ENCODE measurements around the gene GLB1L3.
"Not testable (repeated sequence)": the region's sequence is repeated elsewhere in the genome, so short reads cannot be mapped to it uniquely, and the experiment has no call there.

The GLB1L3 gene

DNA sequence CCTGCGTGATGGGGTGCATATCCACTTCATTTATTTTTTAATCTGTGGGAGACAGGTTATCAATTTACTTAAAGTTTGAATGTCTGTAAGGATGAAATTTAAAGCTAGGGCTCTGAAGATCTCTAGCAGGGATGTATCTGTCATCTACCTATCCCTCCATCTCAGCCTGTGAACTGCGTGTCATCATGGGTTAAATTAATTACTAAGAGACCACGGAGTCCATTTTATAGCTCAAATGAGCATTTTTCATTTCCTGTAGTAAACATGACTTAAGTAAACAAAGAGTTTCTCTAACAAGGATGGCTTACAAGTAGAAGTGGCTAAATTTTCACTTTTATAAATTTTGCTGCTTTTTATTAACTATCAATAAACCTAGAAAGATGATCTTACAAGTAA, 2.9 kb upstream of the GLB1L3 start:
- in situ Hi-C loops (cut with HindIII; ENCODE audit: low sequenced_read_pairs): no loop called here

DNA sequence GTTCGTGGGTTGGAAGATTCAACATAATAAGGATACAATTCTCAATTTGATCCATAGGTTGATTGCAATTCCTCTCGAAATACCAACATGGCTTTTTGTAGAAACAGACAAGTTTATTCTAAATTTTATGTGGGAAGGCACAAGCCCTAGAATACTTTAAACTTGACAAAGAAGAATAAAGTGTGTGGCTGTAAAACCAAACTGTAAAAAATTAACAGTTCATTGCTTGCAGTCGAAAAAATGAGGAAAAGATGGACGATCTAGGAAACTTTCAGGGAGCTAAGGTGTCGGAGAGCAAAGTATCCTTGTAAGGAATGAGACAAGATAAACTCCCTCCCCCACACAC, 1.0 kb upstream of the GLB1L3 start:
- in situ Hi-C loops (cut with HindIII; ENCODE audit: low sequenced_read_pairs): no loop called here

GRCh38 chr11:134276396-134277182, 410 bp downstream of the GLB1L3 start:
- in situ Hi-C loops (cut with HindIII; ENCODE audit: low sequenced_read_pairs): no loop called here

- in situ Hi-C loops (cut with HindIII; ENCODE audit: low sequenced_read_pairs): no loop called here
Measured at GRCh38 chr11:134277183-134278001, 1.2 kb downstream of the GLB1L3 start.

GRCh38 chr11:134278356-134278755, 2.2 kb downstream of the GLB1L3 start:
- in situ Hi-C loops (cut with HindIII; ENCODE audit: low sequenced_read_pairs): no loop called here

- in situ Hi-C loops (cut with HindIII; ENCODE audit: low sequenced_read_pairs): not testable (repeated sequence)
Measured at GRCh38 chr11:134281635-134282034, 5.5 kb downstream of the GLB1L3 start.

- in situ Hi-C loops (cut with HindIII; ENCODE audit: low sequenced_read_pairs): no loop called here
Measured at GRCh38 chr11:134282121-134283045, 6.2 kb downstream of the GLB1L3 start.

GRCh38 chr11:134283461-134284230, 7.5 kb downstream of the GLB1L3 start:
- in situ Hi-C loops (cut with HindIII; ENCODE audit: low sequenced_read_pairs): no loop called here

DNA sequence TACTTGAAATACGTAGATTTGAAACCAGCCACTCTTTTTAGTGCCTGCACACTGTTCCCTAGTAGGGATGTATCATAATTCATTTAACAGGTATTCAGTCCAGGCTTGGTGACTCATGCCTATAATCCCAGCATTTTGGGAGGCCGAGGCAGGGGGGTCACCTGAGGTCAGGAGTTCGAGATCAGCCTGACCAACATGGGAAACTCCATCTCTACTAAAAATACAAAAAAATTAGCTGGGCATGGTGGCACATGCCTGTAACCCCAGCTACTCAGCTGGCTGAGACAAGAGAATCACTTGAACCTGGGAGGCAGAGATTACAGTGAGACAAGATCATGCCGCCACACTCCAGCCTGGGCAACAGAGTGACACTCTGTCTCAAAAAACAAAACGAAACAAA, 8.2 kb downstream of the GLB1L3 start:
- in situ Hi-C loops (cut with HindIII; ENCODE audit: low sequenced_read_pairs): not testable (repeated sequence)

- in situ Hi-C loops (cut with HindIII; ENCODE audit: low sequenced_read_pairs): no loop called here
Measured at GRCh38 chr11:134287561-134287960, 11.4 kb downstream of the GLB1L3 start.

DNA sequence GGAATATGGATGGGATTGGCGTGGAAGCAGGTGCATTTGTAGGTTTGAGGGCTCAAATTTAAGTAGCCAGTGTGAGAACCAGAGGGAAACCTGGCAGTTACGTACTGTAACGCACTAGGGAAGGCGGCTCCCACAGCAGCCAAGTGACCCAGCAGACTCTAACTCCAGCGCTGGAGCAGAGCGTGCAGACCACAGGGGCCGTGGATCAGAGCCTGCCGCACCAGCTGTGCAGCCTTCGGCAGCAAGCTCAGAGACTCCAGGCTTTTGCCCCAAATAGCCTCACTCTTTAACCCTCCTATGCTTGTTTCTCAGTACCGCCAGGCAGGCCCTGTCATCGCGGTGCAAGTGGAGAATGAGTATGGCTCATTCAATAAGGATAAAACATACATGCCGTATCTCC, 12.3 kb downstream of the GLB1L3 start:
- in situ Hi-C loops (cut with HindIII; ENCODE audit: low sequenced_read_pairs): no loop called here

- in situ Hi-C loops (cut with HindIII; ENCODE audit: low sequenced_read_pairs): no loop called here
Measured at GRCh38 chr11:134289167-134289566, 13.0 kb downstream of the GLB1L3 start.

- in situ Hi-C loops (cut with HindIII; ENCODE audit: low sequenced_read_pairs): no loop called here
Measured at GRCh38 chr11:134289789-134290188, 13.6 kb downstream of the GLB1L3 start.

DNA sequence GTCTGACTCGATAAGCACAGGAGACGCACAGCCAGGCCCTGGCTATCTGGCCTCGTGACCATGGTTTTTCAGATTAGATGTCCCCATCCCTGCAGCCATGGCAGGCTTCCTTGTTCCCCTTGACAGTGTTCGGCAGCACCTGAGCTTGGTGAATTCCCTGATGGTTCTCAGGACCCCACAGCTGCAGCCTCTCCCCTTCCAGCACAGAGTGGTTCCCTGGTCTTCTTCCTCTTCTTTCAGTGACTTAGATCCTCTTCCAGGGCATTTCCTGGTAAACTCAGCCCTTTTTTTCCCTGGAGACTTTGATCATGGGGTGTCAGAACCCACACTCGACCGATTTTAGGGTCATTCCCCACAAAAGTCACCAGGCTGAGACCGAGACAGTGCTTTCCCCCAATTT, 14.5 kb downstream of the GLB1L3 start:
- in situ Hi-C loops (cut with HindIII; ENCODE audit: low sequenced_read_pairs): no loop called here

- in situ Hi-C loops (cut with HindIII; ENCODE audit: low sequenced_read_pairs): no loop called here
Measured at GRCh38 chr11:134291196-134291595, 15.0 kb downstream of the GLB1L3 start.

- in situ Hi-C loops (cut with HindIII; ENCODE audit: low sequenced_read_pairs): no loop called here
Measured at GRCh38 chr11:134292661-134293060, 16.5 kb downstream of the GLB1L3 start.

GRCh38 chr11:134293119-134294113, 17.2 kb downstream of the GLB1L3 start:
- in situ Hi-C loops (cut with HindIII; ENCODE audit: low sequenced_read_pairs): no loop called here

- in situ Hi-C loops (cut with HindIII; ENCODE audit: low sequenced_read_pairs): no loop called here
Measured at GRCh38 chr11:134294664-134295063, 18.5 kb downstream of the GLB1L3 start.

DNA sequence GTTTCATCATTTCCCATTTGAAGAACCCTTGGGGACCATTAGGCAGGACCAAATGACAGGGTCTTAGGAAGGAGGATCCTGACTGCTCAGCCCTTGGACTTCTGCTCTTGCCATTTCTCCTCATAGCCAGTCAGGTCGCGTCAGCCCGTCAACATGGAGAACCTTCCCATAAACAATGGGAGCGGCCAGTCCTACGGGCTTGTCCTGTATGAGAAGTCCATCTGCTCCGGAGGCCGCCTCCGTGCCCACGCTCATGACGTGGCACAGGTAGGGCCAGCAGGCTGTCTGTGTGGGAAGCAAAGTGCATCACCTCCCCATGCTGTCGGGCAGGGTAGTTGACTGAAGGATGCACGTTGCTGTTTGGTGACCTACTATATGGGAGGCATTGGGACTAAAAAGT, 36.0 kb downstream of the GLB1L3 start:
- in situ Hi-C loops (cut with HindIII; ENCODE audit: low sequenced_read_pairs): no loop called here

All from DLD1 (cell line).